HG03196 (cell line): ENCODE results near the gene TPSAB1.

ENCODE experiments used
- ATAC-seq: cut with Tn5 transposase; IDR thresholded peaks from one replicate; pipeline ENCODE4 v1.9.1; 2021; ENCODE audit not compliant: unreplicated experiment

TPSAB1 gene

DNA sequence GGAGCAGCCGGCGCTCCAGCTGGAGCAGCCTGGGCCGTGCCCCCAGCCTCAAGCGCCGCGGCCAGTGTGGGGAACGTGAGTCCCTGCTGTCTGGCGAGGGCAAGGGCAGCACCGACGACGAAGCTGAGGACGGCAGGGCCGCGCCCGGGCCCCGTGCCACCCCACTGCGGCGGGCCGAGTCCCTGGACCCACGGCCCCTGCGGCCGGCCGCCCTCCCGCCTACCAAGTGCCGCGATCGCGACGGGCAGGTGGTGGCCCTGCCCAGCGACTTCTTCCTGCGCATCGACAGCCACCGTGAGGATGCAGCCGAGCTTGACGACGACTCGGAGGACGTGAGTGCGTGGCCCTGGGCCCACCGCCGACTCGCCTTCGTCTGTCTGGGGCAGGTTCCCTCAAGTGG is 31.4 kb upstream of the TPSAB1 start:
- no peak for ATAC-seq

DNA sequence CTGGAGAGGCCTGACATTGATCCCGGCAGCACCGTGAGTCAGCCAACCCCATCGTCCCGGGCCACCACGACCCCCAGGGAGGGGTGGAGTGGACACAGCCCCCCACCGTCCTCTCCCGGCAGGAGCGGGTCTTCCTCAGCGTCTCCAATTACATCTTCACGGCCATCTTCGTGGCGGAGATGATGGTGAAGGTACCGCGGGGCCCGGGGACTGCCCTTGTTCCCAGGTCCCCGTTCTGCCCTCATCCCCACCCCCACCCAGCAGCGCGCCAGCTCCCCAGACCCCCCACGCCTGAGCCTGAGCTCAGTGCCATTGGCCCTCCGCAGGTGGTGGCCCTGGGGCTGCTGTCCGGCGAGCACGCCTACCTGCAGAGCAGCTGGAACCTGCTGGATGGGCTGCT is 30.0 kb upstream of the TPSAB1 start:
- no peak for ATAC-seq

DNA sequence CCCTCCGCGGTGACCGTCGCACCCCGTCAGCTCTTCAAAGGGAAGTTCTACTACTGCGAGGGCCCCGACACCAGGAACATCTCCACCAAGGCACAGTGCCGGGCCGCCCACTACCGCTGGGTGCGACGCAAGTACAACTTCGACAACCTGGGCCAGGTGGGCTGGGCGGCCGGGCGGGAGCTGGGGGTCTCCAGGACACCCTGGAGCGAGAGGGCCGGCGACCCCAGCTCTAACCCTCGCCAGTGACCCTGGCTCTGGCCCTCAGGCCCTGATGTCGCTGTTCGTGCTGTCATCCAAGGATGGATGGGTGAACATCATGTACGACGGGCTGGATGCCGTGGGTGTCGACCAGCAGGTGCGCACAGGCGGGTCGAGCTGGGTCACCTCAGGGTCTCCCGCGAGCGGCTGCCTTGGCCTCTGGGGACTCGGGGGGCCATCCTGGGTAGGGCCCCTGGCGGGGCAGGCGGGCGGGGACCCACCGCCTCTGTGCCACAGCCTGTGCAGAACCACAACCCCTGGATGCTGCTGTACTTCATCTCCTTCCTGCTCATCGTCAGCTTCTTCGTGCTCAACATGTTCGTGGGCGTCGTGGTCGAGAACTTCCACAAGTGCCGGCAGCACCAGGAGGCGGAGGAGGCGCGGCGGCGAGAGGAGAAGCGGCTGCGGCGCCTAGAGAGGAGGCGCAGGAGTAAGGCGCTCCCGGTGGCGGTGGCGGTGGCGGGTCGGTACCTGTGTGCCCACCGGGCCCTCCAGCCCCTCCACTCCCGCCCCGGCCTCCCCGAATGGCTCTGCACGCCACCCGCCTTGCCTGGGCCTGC is 28.8 kb upstream of the TPSAB1 start:
- ATAC-seq: no peak

DNA sequence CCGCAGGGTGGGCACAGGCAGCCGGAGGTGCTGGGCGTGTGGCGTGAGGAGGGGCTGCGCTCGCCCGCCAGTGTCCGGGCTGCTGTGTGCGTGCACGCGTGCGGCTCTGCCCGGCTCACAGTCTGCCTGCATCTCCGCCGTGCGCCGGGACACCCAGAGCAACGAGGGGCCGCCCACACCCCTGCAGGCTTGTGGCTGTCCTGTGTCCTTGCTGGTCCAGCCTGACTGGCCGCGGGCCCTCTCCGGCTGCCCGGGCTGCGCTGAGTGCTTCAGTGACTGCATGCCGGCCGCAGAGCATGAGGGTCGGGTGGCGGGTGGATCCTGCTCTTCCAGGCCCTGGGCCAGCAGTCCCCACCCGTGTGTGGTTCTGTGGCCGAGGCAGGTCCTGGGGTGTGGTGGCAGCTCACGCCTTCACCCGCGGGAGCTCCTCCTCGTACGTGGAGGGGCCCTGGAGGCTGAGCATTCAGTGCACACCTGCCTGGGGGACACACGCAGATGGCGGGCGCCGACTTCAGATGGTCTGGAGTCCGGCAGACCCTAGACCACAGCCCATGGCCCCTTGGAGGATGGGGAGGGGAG is 27.8 kb upstream of the TPSAB1 start:
- no peak for ATAC-seq

DNA sequence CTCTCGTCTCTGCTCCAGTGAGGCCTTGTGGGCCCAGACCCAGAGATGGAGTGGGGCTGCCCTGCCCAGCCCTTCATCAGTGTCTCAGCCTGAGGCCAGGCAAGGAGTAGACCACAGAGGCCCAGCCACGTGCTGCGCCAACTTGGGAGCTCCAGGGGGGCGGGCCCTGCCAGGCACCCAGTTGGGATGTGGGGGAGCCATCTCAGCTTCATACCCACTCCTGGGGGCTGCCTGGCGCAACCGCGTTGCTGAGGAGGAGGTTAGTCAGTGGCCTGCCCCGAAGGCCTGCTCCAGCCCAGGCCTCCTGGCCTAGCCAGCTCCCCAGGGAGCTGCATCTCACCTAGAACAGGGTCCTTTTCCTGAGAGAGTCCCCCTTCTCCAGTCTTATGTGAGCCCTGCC is 27.3 kb upstream of the TPSAB1 start:
- no peak for ATAC-seq

DNA sequence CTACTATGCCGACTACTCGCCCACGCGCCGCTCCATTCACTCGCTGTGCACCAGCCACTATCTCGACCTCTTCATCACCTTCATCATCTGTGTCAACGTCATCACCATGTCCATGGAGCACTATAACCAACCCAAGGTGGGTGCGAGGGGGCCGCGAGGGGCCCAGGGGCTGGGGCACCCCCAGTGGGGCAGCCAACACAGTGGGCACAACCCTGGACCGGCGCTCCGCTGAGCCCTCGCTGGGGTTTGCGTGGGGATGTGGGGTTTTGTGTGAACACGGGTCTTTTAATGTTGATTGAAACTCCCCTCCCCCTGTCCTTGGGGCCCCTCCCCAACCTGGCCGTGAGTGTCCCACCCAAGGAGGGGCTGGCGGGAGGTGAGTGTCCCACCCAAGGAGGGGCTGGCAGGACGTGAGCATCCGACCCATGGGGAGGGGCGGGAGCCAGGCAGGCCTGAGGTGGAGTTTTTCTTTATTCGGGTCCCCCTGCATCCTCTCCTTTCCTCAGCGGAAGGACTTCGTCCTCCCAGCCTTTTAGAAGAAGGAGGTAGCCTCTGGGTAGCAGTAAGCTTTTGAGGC is 26.6 kb upstream of the TPSAB1 start:
- ATAC-seq: no peak

DNA sequence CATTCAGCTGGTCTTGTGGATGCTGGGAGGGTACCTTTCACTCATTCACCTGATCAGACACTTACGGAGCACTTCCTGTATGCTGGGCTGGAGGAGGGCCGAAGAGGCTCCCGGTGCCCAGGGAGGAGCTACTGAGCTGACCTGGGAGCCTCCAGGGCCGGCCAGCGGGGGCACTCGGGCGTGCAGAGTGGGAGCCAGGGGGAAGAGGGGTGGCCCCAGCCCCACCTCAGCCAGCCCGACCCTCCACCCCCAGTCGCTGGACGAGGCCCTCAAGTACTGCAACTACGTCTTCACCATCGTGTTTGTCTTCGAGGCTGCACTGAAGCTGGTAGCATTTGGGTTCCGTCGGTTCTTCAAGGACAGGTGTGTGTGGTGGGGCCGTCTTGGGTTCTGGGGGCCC is 25.8 kb upstream of the TPSAB1 start:
- ATAC-seq: no peak

DNA sequence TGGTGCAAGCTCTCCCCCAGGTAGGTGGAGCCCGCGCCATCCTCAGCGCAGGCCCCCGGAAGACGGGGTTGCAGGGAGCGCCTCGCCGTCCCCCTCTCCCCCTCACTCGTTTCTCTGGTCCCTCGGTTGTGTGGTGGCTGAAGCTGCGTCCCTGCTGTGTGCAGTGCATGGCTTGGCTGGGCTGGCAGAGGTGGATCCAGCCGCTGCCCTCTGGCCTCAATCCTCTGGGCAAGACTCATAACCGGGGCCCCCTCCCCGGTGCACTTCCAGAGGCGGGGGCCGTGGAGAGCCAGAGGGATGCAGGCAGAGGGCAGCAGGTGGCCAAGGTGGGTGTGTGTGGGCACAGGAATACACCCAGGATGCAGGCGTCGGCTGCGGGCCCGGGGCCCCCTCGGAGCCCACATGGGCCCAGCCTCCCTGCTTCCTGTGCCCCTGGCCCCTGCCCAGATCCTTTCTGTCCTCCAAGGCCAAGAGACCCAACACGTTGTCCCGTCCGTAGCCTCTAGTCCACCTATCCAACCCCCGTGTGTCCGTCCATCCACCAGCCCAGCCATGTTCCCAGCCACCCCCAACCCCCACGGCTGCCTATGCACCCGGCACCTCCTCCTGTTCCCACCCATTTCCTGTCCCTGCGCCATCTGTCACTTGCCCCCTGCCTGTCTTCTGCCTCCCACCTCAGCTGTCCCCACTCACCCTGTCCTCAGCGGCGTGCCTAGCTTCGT is 24.8 kb upstream of the TPSAB1 start:
- ATAC-seq: no peak

DNA sequence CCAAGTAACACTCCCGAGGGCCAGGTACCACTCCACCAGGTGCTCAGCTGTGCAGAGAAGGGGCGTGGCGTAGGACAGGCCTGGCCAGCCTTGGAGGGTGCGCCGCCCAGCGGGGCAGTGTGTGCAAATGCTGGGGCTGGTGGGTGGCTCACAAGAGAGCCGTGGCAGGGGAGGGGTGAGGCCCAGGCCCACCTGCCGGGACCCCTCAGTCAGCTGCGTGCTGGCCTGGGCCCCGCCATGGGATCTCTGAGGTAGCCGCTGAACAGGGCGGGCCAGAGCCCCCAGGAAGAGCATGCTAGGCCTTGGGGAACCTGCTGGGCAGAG is 24.2 kb upstream of the TPSAB1 start:
- no peak for ATAC-seq

DNA sequence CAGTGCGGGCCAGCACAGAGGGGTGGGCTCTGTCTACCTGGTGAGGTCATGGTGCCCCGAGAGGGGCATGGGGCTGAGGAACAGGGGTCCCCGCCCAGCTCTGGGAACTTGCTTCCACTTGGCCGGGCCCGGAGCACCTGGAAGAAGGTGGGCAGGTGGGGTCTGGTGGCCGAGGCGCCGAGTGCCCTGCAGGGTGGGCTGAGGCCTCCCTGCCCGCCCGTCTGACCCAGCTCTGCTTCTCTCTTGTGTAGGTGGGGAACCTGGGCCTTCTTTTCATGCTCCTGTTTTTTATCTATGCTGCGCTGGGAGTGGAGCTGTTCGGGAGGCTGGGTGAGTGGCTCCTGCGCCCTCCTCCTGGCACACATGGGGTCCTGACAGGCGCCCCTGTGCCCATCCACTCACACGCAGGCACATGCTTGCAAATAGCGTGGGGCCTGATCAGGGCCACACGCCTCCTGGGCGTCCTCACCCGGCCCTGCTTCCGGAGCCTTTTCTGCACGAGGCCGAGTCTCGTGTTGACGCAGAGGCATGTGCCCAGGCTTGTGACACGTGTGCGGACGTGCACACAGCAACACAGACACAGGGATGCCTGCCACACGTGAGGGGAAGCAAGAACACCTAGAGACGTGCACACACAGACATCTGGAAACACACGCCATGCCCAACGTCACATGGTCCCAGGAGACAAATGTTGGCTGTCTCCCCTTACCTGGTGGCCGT is 23.7 kb upstream of the TPSAB1 start:
- no peak for ATAC-seq

DNA sequence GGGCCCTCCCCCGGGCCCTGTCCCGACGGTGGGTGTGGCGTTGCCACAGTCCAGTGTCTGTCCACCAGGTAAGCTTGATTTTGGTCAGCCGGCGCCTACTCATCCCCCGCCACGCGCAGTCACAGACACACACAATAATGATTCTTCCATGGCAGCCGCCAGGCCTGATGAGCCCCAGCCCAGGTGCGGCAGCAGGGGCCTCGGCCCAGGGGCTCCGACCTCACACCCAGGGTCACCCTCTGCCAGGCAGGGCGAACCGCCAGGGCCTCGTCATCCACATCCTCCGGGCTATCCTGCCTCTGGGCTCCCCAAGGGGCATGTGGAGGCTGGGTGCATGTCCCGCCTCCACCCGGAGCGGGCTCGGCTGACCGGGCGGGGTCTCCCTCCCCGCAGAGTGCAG is 23.0 kb upstream of the TPSAB1 start:
- ATAC-seq: no peak

DNA sequence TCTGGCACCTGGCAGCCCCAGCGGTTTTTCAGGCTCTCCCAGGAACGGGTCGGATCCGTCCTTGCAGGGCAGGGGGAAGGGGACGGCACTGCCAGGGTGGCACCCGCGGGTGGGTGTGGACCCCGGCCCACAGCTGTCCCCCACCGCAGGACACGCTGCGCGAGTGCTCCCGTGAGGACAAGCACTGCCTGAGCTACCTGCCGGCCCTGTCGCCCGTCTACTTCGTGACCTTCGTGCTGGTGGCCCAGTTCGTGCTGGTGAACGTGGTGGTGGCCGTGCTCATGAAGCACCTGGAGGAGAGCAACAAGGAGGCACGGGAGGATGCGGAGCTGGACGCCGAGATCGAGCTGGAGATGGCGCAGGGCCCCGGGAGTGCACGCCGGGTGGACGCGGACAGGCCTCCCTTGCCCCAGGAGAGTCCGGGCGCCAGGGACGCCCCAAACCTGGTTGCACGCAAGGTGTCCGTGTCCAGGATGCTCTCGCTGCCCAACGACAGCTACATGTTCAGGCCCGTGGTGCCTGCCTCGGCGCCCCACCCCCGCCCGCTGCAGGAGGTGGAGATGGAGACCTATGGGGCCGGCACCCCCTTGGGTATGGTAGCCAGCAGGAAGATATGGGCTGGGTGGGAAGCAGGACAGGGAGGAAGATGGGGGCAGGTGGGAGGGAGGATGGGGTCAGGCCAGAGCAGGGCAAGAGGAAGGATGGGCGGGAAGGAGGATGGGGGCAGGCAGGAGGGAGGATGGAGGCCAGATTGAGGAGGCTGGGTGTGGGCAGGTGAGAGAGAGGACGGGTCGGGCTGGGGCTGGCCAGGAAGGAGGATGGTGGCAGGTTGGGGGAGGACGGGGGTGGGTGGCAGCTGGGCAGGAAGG is 22.2 kb upstream of the TPSAB1 start:
- no peak for ATAC-seq

DNA sequence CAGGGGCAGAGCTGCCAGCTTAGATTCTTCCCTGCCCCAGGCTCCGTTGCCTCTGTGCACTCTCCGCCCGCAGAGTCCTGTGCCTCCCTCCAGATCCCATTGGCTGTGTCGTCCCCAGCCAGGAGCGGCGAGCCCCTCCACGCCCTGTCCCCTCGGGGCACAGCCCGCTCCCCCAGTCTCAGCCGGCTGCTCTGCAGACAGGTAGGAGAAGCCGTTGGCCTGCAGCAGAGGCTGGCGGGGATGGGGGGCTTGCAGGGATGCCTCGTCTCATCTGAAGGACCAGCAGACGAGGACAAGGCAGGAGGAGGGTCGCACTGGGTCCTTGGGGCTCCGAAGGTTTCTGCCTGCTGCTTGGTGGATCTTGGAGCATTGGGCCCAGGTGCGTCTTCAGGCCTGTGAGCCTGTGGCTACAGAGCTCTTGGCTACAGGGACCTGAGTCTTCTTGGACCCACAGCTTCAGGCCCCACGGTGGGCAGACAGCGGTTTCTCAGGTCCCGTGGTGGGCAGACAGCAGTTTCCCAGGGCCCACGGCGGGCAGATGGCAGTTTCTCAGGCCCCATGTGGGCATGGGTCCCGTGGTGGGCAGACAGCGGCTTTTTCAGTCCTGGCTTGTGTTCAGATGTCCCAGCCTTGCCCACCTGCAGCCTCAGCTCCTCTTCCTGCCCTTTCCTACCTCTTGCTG is 21.4 kb upstream of the TPSAB1 start:
- no peak for ATAC-seq

DNA sequence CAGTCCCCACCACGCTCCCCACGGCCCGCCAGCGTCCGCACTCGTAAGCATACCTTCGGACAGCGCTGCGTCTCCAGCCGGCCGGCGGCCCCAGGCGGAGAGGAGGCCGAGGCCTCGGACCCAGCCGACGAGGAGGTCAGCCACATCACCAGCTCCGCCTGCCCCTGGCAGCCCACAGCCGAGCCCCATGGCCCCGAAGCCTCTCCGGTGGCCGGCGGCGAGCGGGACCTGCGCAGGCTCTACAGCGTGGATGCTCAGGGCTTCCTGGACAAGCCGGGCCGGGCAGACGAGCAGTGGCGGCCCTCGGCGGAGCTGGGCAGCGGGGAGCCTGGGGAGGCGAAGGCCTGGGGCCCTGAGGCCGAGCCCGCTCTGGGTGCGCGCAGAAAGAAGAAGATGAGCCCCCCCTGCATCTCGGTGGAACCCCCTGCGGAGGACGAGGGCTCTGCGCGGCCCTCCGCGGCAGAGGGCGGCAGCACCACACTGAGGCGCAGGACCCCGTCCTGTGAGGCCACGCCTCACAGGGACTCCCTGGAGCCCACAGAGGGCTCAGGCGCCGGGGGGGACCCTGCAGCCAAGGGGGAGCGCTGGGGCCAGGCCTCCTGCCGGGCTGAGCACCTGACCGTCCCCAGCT is 20.3 kb upstream of the TPSAB1 start:
- no peak for ATAC-seq

DNA sequence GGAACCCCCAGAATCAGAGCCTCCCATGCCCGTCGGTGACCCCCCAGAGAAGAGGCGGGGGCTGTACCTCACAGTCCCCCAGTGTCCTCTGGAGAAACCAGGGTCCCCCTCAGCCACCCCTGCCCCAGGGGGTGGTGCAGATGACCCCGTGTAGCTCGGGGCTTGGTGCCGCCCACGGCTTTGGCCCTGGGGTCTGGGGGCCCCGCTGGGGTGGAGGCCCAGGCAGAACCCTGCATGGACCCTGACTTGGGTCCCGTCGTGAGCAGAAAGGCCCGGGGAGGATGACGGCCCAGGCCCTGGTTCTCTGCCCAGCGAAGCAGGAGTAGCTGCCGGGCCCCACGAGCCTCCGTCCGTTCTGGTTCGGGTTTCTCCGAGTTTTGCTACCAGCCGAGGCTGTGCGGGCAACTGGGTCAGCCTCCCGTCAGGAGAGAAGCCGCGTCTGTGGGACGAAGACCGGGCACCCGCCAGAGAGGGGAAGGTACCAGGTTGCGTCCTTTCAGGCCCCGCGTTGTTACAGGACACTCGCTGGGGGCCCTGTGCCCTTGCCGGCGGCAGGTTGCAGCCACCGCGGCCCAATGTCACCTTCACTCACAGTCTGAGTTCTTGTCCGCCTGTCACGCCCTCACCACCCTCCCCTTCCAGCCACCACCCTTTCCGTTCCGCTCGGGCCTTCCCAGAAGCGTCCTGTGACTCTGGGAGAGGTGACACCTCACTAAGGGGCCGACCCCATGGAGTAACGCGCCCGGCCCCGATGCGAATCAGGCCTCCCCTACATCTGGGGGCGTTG is 19.5 kb upstream of the TPSAB1 start:
- no peak for ATAC-seq

DNA sequence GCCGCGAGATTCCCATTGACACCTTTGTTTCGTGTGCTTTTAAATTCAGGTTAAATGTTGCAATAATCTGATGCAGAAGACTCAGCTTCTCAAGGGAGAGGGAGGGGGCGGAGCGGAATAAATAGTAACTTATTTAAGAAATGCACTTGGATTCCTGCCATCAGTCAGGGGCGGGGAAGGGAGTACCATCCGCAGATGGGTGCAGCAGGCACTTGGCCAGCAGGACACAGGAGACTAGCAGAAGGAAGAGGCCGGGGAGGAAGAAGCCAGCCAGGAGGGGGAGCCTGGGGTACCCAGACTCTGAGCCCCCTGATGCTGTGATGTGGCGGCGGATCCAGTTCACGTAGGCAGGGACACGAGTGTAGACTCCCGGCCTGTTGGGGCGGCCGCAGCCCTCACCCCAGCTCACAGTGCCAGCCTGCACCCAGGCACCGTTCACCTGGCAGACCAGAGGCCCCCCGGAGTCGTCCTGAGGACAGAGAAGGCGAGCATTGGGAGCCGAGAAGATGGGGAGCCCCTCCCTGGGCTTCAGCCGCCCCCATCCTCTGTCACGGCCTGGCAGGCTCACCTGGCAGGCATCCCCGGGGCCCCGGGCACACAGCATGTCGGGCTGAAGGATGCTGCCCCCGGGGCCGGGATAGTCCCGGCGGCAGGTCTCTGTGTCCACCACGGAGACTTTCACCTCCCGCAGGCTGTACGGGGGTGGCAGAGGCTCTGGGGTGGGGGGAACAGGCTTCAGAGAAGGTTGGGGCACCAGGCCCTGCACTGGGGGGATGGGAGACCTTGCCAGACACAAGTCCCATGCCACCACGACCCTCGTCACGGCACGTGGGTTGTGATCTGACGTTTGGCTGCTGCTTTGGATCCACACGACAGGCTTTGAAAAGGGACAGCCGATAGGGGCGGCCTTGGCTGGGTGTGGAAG is 18.6 kb upstream of the TPSAB1 start:
- no peak for ATAC-seq

DNA sequence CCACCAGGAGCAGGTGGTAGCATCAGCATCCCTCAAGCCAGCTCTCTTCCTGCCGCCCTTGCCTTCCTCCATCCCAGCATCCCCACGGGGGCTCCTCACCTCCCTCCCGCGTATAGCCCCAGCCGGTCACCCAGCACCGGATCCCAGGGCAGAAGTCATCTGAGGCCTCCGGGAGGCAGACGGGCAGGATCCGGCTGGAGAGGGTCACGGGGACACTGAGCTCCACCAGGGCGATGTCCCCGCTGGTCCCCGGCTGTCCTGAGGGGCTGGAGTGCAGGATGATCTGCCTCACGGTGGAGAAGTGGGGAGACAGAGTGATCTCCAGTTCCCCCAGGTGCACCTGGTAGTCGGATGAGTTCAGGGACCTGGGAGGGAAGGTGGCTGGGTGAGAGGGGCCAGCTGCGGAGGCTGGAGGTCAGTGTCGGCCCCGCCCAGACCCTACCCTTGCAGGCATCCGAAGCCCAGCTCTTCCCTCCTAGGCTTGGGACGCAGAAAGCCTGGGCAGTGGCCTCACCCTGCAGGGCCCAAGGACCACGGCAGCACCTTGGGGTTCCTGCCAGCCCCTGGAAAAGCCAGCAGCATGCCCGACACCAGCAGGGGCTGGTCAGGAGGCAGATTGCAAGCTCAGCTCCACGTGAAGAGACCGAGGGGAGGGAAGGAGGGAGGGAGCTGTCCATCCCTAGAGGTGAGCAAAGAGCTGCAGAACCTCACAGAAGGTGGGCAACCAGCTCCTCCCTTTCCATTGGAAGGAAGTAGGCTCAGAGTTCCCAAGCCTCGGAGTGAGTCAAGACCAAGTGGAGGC is 17.8 kb upstream of the TPSAB1 start:
- ATAC-seq: no peak
